HG03045 (cell line): ENCODE measurements around the gene CDK15.
"Not testable (repeated sequence)": the region's sequence is repeated elsewhere in the genome, so short reads cannot be mapped to it uniquely, and the experiment has no call there.

Experiments
- ATAC-seq: cut with Tn5 transposase; IDR thresholded peaks from one replicate; pipeline ENCODE4 v1.9.1; 2021; ENCODE audit warnings: mild to moderate bottlenecking, moderate library complexity; ENCODE audit not compliant: unreplicated experiment

CDK15 gene

GRCh38 chr2:201788371-201788770 is 18.0 kb upstream of the CDK15 start:
- ATAC-seq = no peak

GRCh38 chr2:201789395-201789794 is 16.9 kb upstream of the CDK15 start:
- ATAC-seq = no peak

- ATAC-seq = no peak
These were observed 16.0 kb upstream of the CDK15 start for GRCh38 chr2:201790291-201790690.

GRCh38 chr2:201790989-201791388 is 15.3 kb upstream of the CDK15 start:
- no peak for ATAC-seq

- ATAC-seq = no peak
These were observed 12.7 kb upstream of the CDK15 start for GRCh38 chr2:201793631-201794030.

- ATAC-seq = no peak
These were observed 12.0 kb upstream of the CDK15 start for GRCh38 chr2:201794294-201794693.

GRCh38 chr2:201795607-201796477 is 10.5 kb upstream of the CDK15 start:
- ATAC-seq = no peak

- ATAC-seq = no peak
These were observed 9.9 kb upstream of the CDK15 start for GRCh38 chr2:201796478-201796865.

GRCh38 chr2:201797175-201797840 is 9.0 kb upstream of the CDK15 start:
- ATAC-seq = no peak

GRCh38 chr2:201798252-201798913 is 8.0 kb upstream of the CDK15 start:
- no peak for ATAC-seq

- not testable (repeated sequence) for ATAC-seq
These were observed 7.4 kb upstream of the CDK15 start for GRCh38 chr2:201798914-201799285.

GRCh38 chr2:201807452-201807999 is 1.2 kb downstream of the CDK15 start:
- ATAC-seq = no peak

- no peak for ATAC-seq
These were observed 1.7 kb downstream of the CDK15 start for GRCh38 chr2:201808027-201808426.

GRCh38 chr2:201809633-201810032 is 3.3 kb downstream of the CDK15 start:
- ATAC-seq = no peak

GRCh38 chr2:201810604-201811003 is 4.3 kb downstream of the CDK15 start:
- not testable (repeated sequence) for ATAC-seq

- ATAC-seq = no peak
These were observed 7.8 kb downstream of the CDK15 start for GRCh38 chr2:201813996-201814760.

GRCh38 chr2:201816657-201817575 is 10.6 kb downstream of the CDK15 start:
- no peak for ATAC-seq

- ATAC-seq = no peak
These were observed 14.2 kb downstream of the CDK15 start for GRCh38 chr2:201820383-201821007.

GRCh38 chr2:201821080-201821479 is 14.7 kb downstream of the CDK15 start:
- ATAC-seq = no peak
